GM19035 (cell line): ENCODE data around the gene COMMD2.

ENCODE experiments used
- ATAC-seq: cut with Tn5 transposase; IDR thresholded peaks from one replicate; pipeline ENCODE4 v1.9.1; 2021; ENCODE audit not compliant: unreplicated experiment

The COMMD2 gene

GRCh38 chr3:149705416-149705815 lies 46.9 kb downstream of the COMMD2 start:
- ATAC-seq = no peak

- no peak for ATAC-seq
These were observed 48.8 kb downstream of the COMMD2 start for GRCh38 chr3:149703466-149703865.

GRCh38 chr3:149702691-149703441 lies 49.4 kb downstream of the COMMD2 start:
- no peak for ATAC-seq

GRCh38 chr3:149701977-149702350 lies 50.3 kb downstream of the COMMD2 start:
- ATAC-seq = peak; percentile 52

GRCh38 chr3:149701206-149701976 lies 50.9 kb downstream of the COMMD2 start:
- no peak for ATAC-seq
